ENCODE data around the gene VASN.

VASN gene

GRCh38 chr16:4380119-4381063, 8.7 kb downstream of the VASN start:
- intact Hi-C loops (cut with DNase I) = no loop called here

GRCh38 chr16:4381072-4381934, 9.7 kb downstream of the VASN start:
- DNase-seq = peak in 41 of 42 donors; percentile 35 to 88 (median 74)
- intact Hi-C loops (cut with DNase I) = no loop called here

More at GRCh38 chr16:4380119-4381063, 8.7 kb downstream of the VASN start:
- peak in 1 of 42 donors; percentile 2 for DNase-seq

GRCh38 chr16:4381935-4382794, 10.5 kb downstream of the VASN start:
- intact Hi-C loops (cut with DNase I) = no loop called here
- no peak for DNase-seq

GRCh38 chr16:4382795-4383357, 11.2 kb downstream of the VASN start:
- intact Hi-C loops (cut with DNase I) = no loop called here

GRCh38 chr16:4383591-4384444, 12.2 kb downstream of the VASN start:
- DNase-seq = no peak
- intact Hi-C loops (cut with DNase I) = no loop called here

More at GRCh38 chr16:4382795-4383357, 11.2 kb downstream of the VASN start:
- no peak for DNase-seq

GRCh38 chr16:4384509-4384942, 12.9 kb downstream of the VASN start:
- intact Hi-C loops (cut with DNase I) = no loop called here
- no peak for DNase-seq

GRCh38 chr16:4385066-4385788, 13.6 kb downstream of the VASN start:
- no peak for DNase-seq
- intact Hi-C loops (cut with DNase I) = no loop called here

- intact Hi-C loops (cut with DNase I) = no loop called here
- no peak for DNase-seq
Measured at GRCh38 chr16:4385789-4386450, 14.3 kb downstream of the VASN start.

GRCh38 chr16:4386451-4386805, 14.8 kb downstream of the VASN start:
- intact Hi-C loops (cut with DNase I) = no loop called here
- DNase-seq = no peak

- no peak for DNase-seq
- intact Hi-C loops (cut with DNase I) = no loop called here
Measured at GRCh38 chr16:4386951-4387565, 15.4 kb downstream of the VASN start.

- intact Hi-C loops (cut with DNase I) = no loop called here
Measured at GRCh38 chr16:4387781-4388180, 16.1 kb downstream of the VASN start.

GRCh38 chr16:4388271-4389021, 16.8 kb downstream of the VASN start:
- intact Hi-C loops (cut with DNase I) = no loop called here

More at GRCh38 chr16:4387781-4388180, 16.1 kb downstream of the VASN start:
- DNase-seq = no peak

GRCh38 chr16:4389051-4389955, 17.7 kb downstream of the VASN start:
- no peak for DNase-seq

More at GRCh38 chr16:4388271-4389021, 16.8 kb downstream of the VASN start:
- DNase-seq = no peak

More at GRCh38 chr16:4389051-4389955, 17.7 kb downstream of the VASN start:
- intact Hi-C loops (cut with DNase I) = no loop called here
